Measurements from ENCODE around the gene DRC7.
"Not testable (repeated sequence)": the region's sequence is repeated elsewhere in the genome, so short reads cannot be mapped to it uniquely, and the experiment has no call there.

DRC7 gene

GRCh38 chr16:57658878-57659674 is 35.5 kb upstream of the DRC7 start:
- no peak for DNase-seq (ENCODE audit: low spot score)

GRCh38 chr16:57660715-57661463 is 33.7 kb upstream of the DRC7 start:
- DNase-seq (ENCODE audit: low spot score), result no peak

DNA sequence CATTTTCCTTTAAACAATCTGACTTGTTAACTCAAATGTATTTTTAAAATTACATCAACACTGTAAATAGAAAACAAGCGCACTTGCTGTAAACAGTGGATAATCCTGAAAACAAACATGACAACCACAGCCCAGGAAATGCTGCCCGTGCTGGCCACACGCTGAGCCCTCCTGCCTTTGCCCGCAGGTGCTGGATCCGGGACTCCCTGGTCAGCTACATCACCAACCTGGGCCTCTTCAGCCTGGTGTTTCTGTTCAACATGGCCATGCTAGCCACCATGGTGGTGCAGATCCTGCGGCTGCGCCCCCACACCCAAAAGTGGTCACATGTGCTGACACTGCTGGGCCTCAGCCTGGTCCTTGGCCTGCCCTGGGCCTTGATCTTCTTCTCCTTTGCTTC is 33.1 kb upstream of the DRC7 start:
- DNase-seq (ENCODE audit: low spot score), result no peak

GRCh38 chr16:57661936-57662906 is 32.4 kb upstream of the DRC7 start:
- DNase-seq (ENCODE audit: low spot score), result no peak

DNA sequence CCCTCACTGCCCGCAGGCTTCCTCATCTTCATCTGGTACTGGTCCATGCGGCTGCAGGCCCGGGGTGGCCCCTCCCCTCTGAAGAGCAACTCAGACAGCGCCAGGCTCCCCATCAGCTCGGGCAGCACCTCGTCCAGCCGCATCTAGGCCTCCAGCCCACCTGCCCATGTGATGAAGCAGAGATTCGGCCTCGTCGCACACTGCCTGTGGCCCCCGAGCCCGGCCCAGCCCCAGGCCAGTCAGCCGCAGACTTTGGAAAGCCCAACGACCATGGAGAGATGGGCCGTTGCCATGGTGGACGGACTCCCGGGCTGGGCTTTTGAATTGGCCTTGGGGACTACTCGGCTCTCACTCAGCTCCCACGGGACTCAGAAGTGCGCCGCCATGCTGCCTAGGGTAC is 31.2 kb upstream of the DRC7 start:
- DNase-seq (ENCODE audit: low spot score), result no peak

- no peak for DNase-seq (ENCODE audit: low spot score)
Observed at GRCh38 chr16:57663917-57664661, 30.5 kb upstream of the DRC7 start.

DNA sequence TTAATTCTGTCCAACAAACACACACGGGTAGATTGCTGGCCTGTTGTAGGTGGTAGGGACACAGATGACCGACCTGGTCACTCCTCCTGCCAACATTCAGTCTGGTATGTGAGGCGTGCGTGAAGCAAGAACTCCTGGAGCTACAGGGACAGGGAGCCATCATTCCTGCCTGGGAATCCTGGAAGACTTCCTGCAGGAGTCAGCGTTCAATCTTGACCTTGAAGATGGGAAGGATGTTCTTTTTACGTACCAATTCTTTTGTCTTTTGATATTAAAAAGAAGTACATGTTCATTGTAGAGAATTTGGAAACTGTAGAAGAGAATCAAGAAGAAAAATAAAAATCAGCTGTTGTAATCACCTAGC is 30.0 kb upstream of the DRC7 start:
- no peak for DNase-seq (ENCODE audit: low spot score)

GRCh38 chr16:57665541-57665940 is 29.1 kb upstream of the DRC7 start:
- no peak for DNase-seq (ENCODE audit: low spot score)

DNA sequence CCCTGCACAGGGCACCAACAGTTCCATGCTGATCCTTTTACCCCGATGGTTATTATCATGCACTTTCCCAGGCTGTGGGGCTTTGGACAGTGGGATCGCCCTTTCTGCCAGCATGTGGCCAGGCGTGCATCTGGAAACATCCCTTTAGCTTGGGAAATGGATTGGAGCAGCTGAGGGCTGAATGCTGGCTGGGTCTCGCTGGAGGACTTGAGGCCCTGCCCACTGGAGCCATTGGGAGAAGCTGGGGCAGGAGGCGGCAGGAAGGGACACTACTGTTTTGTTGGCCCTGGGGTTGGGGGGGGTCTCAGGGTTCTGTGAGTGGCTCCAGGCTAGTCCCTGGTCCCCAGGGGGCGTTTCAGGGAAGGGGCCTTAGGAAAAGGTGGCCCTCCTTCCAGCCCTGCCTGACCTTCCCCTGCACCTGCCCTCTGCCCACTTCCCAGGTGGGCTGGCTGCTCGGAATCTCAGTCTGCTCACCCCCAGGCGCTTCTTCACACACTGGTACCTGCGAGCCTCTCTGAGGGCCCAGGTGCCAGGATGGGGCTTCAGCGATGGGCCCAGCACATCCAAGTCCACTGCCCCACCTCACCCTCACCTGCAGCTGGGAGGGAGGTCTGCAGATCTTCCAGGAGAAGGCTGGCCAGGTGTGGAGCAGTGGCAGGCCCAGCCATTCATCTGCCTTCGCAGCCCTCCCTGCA is 28.1 kb upstream of the DRC7 start:
- DNase-seq (ENCODE audit: low spot score), result no peak

GRCh38 chr16:57667048-57667525 is 27.5 kb upstream of the DRC7 start:
- no peak for DNase-seq (ENCODE audit: low spot score)

GRCh38 chr16:57667526-57668262 is 26.9 kb upstream of the DRC7 start:
- no peak for DNase-seq (ENCODE audit: low spot score)

DNA sequence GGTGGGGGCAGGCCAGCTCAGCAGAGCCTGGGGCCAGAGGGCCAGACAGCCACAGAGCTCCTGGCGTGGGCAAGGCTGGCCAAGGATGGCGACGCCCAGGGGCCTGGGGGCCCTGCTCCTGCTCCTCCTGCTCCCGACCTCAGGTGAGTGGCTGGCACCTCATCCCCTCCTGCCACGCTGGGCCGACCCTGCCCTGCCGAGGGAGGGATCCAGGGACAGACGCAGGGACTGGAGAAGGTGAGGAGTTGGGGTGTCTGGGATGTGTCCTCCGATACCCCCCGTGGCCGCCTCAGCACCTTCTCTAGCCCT is 26.4 kb upstream of the DRC7 start, which contains the start of gene ADGRG3:
Gene ADGRG3 (plus strand): TSS at position 44 of the 309 bp plus-strand sequence. CDS start 42 bp downstream, at position 86.
- no peak for DNase-seq (ENCODE audit: low spot score)

- no peak for DNase-seq (ENCODE audit: low spot score)
Observed at GRCh38 chr16:57668630-57669475, 25.8 kb upstream of the DRC7 start.

DNA sequence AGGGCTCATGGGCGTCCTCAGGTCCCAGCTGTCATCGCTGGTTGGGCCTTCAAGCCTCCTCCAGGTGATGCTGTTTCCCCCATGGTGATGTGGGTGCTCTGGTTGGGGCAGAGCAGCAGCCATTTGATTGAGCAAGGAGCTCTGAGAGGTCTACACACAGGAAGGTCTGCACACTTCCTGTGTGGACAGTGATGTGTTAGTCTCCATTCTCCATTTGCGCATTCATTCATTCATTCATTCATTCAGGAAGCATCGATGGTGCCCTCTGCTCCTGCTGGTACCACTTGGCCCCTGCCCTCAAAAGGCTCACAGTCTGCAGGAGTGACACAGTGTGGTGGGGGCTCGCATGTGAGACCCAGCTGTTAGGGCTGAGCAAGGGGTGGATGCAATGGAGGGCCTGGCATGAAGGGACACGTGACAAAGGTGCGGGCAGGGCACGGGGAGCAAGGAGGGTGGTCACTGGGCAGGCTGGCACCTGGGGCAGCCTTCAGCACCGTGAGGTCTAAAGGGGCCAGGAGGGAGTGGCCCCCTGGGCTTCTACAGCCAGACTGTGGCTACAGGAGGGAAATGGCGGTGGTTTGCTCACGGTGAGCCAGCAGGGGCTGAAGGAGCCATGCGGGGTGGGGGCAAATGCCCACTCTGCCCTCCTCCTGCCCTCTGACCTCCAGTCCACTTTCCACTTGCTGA is 25.0 kb upstream of the DRC7 start:
- DNase-seq (ENCODE audit: low spot score), result no peak

- no peak for DNase-seq (ENCODE audit: low spot score)
Observed at GRCh38 chr16:57670196-57670595, 24.4 kb upstream of the DRC7 start.

DNA sequence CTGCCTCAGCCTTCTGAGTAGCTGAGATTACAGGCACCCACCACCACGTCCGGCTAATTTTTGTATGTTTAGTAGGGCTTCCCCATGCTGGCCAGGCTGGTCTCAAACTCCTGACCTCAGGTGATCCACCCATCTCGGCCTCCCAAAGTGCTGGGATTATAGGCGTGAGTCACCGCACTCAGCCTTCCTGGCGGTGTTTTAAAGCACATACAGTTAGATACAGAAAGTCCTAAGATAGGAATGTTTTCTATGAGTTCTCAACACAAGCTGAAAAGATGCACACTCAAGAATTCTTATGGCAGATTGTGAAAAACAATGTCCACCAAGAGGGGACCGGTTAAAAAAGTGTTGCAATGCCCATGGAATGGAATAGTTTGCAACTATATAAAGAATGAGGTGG is 23.2 kb upstream of the DRC7 start:
- DNase-seq (ENCODE audit: low spot score), result not testable (repeated sequence)

- DNase-seq (ENCODE audit: low spot score), result no peak
Observed at GRCh38 chr16:57672416-57672815, 22.2 kb upstream of the DRC7 start.

GRCh38 chr16:57672824-57673223 is 21.8 kb upstream of the DRC7 start:
- no peak for DNase-seq (ENCODE audit: low spot score)
